ENCODE results near the gene C13orf46. TPM values are rescaled to one million over a fixed set of nuclear protein-coding genes. Genes with fewer than 3 reads are reported as not detected.

C13orf46 gene
- total and polyA plus RNA-seq, 4 donors = 0.10 to 0.17 TPM; not detected in 2

- no peak overlapping the region for H3K4me3 ChIP-seq (ENCODE audit: low read depth in 1 of 3, low read length in 3 of 3)
- no peaks in the 10 kb centered on the region for H3K27me3 ChIP-seq (ENCODE audit: control insufficient read depth in 4 of 4, insufficient read depth in 4 of 4, low read length in 3 of 4)
- H3K9me3 ChIP-seq (ENCODE audit: control insufficient read depth in 4 of 4, low read length in 3 of 4) = no peaks in the 10 kb centered on the region
- TF ChIP-seq FOXA1 (IDR thresholded peaks at IDR 0.05) (no peak), EGR1 (IDR thresholded peaks at IDR 0.05; ENCODE audit: low read depth in 2 of 2) (no peak), RXRA (IDR thresholded peaks at IDR 0.05) (no peak), ATF3 (IDR thresholded peaks at IDR 0.05) (no peak), YY1 (IDR thresholded peaks at IDR 0.05) (no peak), TAF1 (conservative IDR thresholded peaks at IDR 0.05) (no peak), FOXA2 (IDR thresholded peaks at IDR 0.05) (no peak), HNF4G (IDR thresholded peaks at IDR 0.05) (no peak), NR2F2 (IDR thresholded peaks at IDR 0.05) (no peak), RAD21 (IDR thresholded peaks at IDR 0.05) (no peak)
- TF ChIP-seq, protein P1, sequence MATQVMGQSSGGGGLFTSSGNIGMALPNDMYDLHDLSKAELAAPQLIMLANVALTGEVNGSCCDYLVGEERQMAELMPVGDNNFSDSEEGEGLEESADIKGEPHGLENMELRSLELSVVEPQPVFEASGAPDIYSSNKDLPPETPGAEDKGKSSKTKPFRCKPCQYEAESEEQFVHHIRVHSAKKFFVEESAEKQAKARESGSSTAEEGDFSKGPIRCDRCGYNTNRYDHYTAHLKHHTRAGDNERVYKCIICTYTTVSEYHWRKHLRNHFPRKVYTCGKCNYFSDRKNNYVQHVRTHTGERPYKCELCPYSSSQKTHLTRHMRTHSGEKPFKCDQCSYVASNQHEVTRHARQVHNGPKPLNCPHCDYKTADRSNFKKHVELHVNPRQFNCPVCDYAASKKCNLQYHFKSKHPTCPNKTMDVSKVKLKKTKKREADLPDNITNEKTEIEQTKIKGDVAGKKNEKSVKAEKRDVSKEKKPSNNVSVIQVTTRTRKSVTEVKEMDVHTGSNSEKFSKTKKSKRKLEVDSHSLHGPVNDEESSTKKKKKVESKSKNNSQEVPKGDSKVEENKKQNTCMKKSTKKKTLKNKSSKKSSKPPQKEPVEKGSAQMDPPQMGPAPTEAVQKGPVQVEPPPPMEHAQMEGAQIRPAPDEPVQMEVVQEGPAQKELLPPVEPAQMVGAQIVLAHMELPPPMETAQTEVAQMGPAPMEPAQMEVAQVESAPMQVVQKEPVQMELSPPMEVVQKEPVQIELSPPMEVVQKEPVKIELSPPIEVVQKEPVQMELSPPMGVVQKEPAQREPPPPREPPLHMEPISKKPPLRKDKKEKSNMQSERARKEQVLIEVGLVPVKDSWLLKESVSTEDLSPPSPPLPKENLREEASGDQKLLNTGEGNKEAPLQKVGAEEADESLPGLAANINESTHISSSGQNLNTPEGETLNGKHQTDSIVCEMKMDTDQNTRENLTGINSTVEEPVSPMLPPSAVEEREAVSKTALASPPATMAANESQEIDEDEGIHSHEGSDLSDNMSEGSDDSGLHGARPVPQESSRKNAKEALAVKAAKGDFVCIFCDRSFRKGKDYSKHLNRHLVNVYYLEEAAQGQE (IDR thresholded peaks at IDR 0.05) = no peak
- TF ChIP-seq, protein P2, sequence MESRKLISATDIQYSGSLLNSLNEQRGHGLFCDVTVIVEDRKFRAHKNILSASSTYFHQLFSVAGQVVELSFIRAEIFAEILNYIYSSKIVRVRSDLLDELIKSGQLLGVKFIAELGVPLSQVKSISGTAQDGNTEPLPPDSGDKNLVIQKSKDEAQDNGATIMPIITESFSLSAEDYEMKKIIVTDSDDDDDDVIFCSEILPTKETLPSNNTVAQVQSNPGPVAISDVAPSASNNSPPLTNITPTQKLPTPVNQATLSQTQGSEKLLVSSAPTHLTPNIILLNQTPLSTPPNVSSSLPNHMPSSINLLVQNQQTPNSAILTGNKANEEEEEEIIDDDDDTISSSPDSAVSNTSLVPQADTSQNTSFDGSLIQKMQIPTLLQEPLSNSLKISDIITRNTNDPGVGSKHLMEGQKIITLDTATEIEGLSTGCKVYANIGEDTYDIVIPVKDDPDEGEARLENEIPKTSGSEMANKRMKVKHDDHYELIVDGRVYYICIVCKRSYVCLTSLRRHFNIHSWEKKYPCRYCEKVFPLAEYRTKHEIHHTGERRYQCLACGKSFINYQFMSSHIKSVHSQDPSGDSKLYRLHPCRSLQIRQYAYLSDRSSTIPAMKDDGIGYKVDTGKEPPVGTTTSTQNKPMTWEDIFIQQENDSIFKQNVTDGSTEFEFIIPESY (IDR thresholded peaks at IDR 0.05) = no peak
- H3K27ac ChIP-seq (ENCODE audit: low read depth in 1 of 2, low read length in 2 of 2) = no peak overlapping the region
- no peak overlapping the region for H3K9ac ChIP-seq (ENCODE audit: low read depth in 1 of 2, low read length in 2 of 2)
- H3K4me1 ChIP-seq (ENCODE audit: control insufficient read depth in 4 of 4, insufficient read depth in 4 of 4, low read length in 3 of 4) = no peaks in the 10 kb centered on the region
- H3K36me3 ChIP-seq (ENCODE audit: control insufficient read depth in 4 of 4, insufficient read depth in 3 of 4, low read depth in 1 of 4, low read length in 3 of 4) = peaks cover 0 to 4% (median 0%) of the 10 kb centered on the region in 4 donors
- 92% methylated on average over 30 of the region's 30 CpGs for WGBS
- no peak for DNase-seq (ENCODE audit: low spot score)
These were observed 42.6 kb upstream of the C13orf46 start for GRCh38 chr13:114016321-114017027.

DNA sequence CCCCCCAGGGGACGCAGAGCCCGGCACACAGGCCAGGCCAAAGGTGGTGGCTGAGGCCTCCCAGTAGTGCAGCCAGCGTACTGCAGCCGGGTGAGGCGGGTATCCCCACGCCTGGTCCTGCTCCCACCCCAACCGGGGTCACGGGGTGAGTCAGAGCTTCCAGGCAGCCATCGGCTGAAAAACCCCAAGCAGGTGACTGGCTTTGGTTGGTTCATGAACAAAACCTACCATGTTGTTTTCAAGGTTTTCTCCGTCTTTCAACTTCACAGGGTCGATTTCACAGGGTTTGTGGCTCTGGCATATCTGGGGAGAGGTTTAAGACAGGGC, 42.1 kb upstream of the C13orf46 start:
- no peak for DNase-seq (ENCODE audit: low spot score)
- Histone ChIP-seq H3K9ac (ENCODE audit: low read depth in 1 of 2, low read length in 2 of 2) (no peak overlapping the region), H3K4me1 (ENCODE audit: control insufficient read depth in 4 of 4, insufficient read depth in 4 of 4, low read length in 3 of 4) (no peaks in the 10 kb centered on the region), H3K4me3 (ENCODE audit: low read depth in 1 of 3, low read length in 3 of 3) (no peak overlapping the region), H3K9me3 (ENCODE audit: control insufficient read depth in 4 of 4, low read length in 3 of 4) (no peaks in the 10 kb centered on the region), H3K27ac (ENCODE audit: low read depth in 1 of 2, low read length in 2 of 2) (no peak overlapping the region), H3K27me3 (ENCODE audit: control insufficient read depth in 4 of 4, insufficient read depth in 4 of 4, low read length in 3 of 4) (no peaks in the 10 kb centered on the region), H3K36me3 (ENCODE audit: control insufficient read depth in 4 of 4, insufficient read depth in 3 of 4, low read depth in 1 of 4, low read length in 3 of 4) (peaks cover 0 to 4% (median 1%) of the 10 kb centered on the region in 4 donors)
- 92% methylated on average over 11 of the region's 11 CpGs for WGBS
- TF ChIP-seq TAF1 (conservative IDR thresholded peaks at IDR 0.05) (no peak), EGR1 (IDR thresholded peaks at IDR 0.05; ENCODE audit: low read depth in 2 of 2) (no peak), HNF4A (conservative IDR thresholded peaks at IDR 0.05) (no peak), RXRA (IDR thresholded peaks at IDR 0.05) (no peak), MAX (IDR thresholded peaks at IDR 0.05) (no peak), NR2F2 (IDR thresholded peaks at IDR 0.05) (no peak), JUND (IDR thresholded peaks at IDR 0.05) (no peak), YY1 (IDR thresholded peaks at IDR 0.05) (no peak), RAD21 (IDR thresholded peaks at IDR 0.05) (no peak)
